ENCODE measurements around the gene IRF9.
"Not testable (repeated sequence)": the region's sequence is repeated elsewhere in the genome, so short reads cannot be mapped to it uniquely, and the experiment has no call there.

DNA sequence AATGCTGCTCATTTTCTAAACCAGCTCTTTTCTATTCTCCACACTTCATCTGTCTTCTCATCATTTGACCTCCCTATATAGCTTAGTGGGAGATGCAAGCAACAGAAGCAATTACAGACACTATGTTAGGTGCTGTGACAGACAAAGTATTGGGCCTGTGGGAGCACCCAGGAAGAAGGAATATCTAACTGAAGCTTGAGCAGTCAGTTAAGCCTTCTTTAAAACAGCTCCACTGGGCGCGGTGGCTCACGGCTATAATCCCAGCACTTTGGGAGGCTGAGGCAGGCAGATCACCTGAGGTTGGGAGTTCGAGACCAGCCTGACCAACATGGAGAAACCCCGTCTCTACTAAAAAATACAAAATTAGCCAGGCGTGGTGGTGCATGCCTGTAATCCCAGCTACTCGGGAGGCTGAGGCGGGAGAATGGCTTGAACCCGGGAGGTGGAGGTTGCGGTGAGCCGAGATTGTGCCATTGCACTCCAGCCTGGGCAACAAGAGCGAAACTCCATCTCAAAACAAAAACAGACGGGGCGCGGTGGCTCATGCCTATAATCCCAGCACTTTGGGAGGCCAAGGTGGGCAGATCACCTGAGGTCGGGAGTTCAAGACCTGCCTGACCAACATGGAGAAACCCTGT is 42.3 kb downstream of the IRF9 start:
- TF ChIP-seq, protein P1, sequence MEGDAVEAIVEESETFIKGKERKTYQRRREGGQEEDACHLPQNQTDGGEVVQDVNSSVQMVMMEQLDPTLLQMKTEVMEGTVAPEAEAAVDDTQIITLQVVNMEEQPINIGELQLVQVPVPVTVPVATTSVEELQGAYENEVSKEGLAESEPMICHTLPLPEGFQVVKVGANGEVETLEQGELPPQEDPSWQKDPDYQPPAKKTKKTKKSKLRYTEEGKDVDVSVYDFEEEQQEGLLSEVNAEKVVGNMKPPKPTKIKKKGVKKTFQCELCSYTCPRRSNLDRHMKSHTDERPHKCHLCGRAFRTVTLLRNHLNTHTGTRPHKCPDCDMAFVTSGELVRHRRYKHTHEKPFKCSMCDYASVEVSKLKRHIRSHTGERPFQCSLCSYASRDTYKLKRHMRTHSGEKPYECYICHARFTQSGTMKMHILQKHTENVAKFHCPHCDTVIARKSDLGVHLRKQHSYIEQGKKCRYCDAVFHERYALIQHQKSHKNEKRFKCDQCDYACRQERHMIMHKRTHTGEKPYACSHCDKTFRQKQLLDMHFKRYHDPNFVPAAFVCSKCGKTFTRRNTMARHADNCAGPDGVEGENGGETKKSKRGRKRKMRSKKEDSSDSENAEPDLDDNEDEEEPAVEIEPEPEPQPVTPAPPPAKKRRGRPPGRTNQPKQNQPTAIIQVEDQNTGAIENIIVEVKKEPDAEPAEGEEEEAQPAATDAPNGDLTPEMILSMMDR (IDR thresholded peaks at IDR 0.05): not testable (repeated sequence)
- not testable (repeated sequence) for TF ChIP-seq EP300, POLR2A, POLR2AphosphoS5 (IDR thresholded peaks at IDR 0.05)

Data from sigmoid colon (tissue), 4 donors.